GM18858 (cell line): Measurements from ENCODE around the gene SUPT5H.

Experiments used
- ATAC-seq: cut with Tn5 transposase; IDR thresholded peaks from one replicate; pipeline ENCODE4 v1.9.1; 2021; ENCODE audit not compliant: unreplicated experiment

SUPT5H gene

DNA sequence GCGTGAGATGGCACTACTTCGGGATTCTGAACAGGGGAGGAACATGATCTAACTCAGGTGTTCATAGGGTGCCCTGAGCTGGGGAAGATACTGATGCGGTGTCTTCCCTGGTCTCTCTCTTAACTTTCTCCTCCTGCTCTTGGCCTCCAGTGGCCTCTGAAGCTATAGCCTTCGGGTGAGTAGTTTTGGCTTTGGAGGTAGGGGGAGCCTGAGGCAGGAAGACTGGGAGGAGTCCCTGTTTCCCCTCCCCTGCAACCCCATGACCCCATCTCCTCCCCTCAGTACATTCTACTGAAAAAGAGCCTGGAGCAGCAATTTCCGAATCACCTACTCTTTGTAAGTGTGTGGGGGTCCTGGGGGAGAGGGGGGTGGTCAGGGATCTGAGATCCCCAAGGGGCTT lies 73.1 kb downstream of the SUPT5H start:
- ATAC-seq: no peak

DNA sequence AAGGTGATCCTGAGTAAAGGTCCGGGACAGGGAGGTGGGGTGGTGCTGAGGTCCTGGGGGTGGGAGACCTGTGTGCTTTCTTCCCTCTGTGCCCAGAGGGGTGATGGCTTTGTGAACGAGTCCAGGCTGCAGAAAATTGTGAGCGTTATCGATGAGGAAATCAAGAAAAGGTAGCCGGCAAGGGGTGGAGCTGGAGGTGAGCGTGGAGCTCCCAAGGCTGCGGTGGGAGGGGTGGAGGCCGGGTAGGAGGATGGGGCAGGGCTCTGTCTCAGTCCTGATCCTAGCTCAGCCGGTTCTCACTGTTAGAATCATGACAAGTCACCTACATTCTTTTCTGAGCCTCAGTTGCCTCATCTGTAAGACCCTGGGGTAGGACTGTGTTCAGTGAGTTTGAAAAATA lies 73.6 kb downstream of the SUPT5H start:
- ATAC-seq: no peak

DNA sequence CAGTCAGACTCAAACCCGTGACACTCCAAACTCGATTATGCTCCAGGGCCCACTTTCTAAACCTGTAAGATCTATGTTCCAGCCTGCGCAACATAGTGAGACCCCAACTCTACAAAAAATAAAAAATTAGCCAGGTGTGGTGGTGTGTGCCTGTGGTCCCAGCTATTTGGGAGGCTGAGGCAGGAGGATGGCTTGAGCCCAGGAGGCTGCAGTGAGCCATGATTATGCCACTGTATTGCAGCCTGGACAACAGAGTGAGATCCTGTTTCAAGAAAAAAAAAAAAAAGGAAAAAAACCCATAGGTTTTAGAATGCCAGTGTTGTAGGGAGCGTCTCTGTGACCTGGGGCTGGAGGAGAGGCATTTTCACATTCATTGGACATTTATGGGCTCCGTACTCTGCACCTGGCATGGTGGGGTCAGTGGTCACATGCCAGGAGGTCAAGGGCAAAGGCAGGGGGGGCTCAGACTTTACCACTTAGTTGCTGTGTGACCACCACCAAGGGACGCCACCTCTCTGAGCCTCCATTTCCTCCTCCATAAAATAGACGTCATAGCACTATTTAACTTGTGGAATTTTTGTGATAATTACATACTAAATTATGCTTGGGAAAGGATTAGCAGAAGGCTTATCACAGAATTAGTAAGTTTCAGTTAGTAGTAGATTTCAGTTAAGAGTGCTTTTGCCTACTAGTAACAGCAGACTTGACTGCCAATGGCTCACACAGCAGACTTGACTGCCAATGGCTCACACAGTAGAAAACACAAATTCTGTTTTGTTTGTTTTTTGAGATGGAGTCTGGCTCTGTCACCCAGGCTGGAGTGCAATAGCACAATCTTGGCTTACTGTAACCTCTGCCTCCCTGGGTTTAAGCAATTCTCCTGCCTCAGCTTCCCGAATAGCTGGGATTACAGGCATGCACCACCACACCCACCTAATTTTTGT lies 75.4 kb downstream of the SUPT5H start:
- ATAC-seq: no peak

DNA sequence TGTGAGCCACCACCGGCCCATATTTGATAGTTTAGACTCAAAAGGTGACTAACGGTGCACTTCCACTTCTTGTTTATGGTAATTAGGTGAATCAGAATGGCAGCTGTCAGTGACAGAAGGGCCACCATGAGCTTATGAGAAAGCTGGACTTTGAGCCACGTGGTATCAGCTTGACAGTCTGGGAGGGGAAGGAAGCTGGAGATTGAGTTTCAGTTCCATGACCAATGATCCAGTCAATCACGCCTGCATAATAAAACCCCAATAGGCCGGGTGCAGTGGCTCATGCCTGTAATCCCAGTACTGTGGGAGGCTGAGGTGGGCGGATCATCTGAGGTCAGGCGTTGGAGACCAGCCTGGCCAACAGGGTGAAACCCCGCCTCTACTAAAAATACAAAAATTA lies 79.1 kb downstream of the SUPT5H start:
- ATAC-seq: no peak

DNA sequence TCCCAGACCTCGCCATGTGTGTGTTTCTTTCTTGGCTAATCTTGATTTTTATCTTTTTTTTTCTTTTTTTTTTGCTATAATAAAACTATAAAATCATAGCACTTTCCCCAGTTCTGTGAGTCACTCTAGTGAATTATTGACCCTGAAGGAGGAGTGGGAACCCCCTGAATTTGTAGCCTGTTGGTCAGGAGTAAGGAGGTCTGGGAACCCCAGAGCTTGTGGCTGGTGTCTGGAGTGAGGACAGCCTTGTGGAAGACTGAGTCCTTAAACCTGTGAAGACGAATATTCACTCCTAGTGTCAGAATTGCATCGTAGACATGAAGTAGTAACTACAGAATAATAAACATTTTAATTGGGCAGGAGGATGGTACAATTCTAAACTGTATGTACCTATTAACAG lies 79.8 kb downstream of the SUPT5H start:
- no peak for ATAC-seq
